ENCODE results near the gene ITGA8.
"Not testable (repeated sequence)": the region's sequence is repeated elsewhere in the genome, so short reads cannot be mapped to it uniquely, and the experiment has no call there.

The ITGA8 gene

GRCh38 chr10:15678851-15679250 lies 40.9 kb downstream of the ITGA8 start:
- no peak for DNase-seq

GRCh38 chr10:15672469-15672868 lies 47.3 kb downstream of the ITGA8 start:
- DNase-seq, result no peak

GRCh38 chr10:15670880-15671279 lies 48.8 kb downstream of the ITGA8 start:
- DNase-seq, result no peak

GRCh38 chr10:15661574-15661973 lies 58.1 kb downstream of the ITGA8 start:
- no peak for DNase-seq

- no peak for DNase-seq
Observed at GRCh38 chr10:15660990-15661389, 58.7 kb downstream of the ITGA8 start.

- no peak for DNase-seq
Observed at GRCh38 chr10:15658069-15658702, 61.5 kb downstream of the ITGA8 start.

GRCh38 chr10:15652757-15653156 lies 67.0 kb downstream of the ITGA8 start:
- no peak for DNase-seq

GRCh38 chr10:15652117-15652516 lies 67.6 kb downstream of the ITGA8 start:
- DNase-seq, result no peak

GRCh38 chr10:15651175-15651574 lies 68.5 kb downstream of the ITGA8 start:
- no peak for DNase-seq

GRCh38 chr10:15642095-15642494 lies 77.6 kb downstream of the ITGA8 start:
- no peak for DNase-seq

- no peak for DNase-seq
Observed at GRCh38 chr10:15640536-15641085, 79.1 kb downstream of the ITGA8 start.

- DNase-seq, result no peak
Observed at GRCh38 chr10:15636446-15636845, 83.3 kb downstream of the ITGA8 start.

- no peak for DNase-seq
Observed at GRCh38 chr10:15632456-15633091, 87.1 kb downstream of the ITGA8 start.

GRCh38 chr10:15631205-15631604 lies 88.5 kb downstream of the ITGA8 start:
- not testable (repeated sequence) for DNase-seq

- DNase-seq, result no peak
Observed at GRCh38 chr10:15630353-15630752, 89.4 kb downstream of the ITGA8 start.

- DNase-seq, result no peak
Observed at GRCh38 chr10:15627617-15628196, 92.0 kb downstream of the ITGA8 start.

- no peak for DNase-seq
Observed at GRCh38 chr10:15626937-15627336, 92.8 kb downstream of the ITGA8 start.

GRCh38 chr10:15625261-15625660 lies 94.5 kb downstream of the ITGA8 start:
- no peak for DNase-seq

GRCh38 chr10:15624401-15625196 lies 95.1 kb downstream of the ITGA8 start:
- no peak for DNase-seq

GRCh38 chr10:15620836-15621515 lies 98.7 kb downstream of the ITGA8 start:
- DNase-seq, result no peak

GRCh38 chr10:15620337-15620736 lies 99.4 kb downstream of the ITGA8 start:
- no peak for DNase-seq

GRCh38 chr10:15609246-15609645 lies 110.5 kb downstream of the ITGA8 start:
- DNase-seq, result no peak

- DNase-seq, result no peak
Observed at GRCh38 chr10:15606377-15606776, 113.3 kb downstream of the ITGA8 start.
